ENCODE data around the gene PTCD2. TPM values are rescaled to one million over a fixed set of nuclear protein-coding genes. Genes with fewer than 3 reads are reported as not detected.

The PTCD2 gene, protein sequence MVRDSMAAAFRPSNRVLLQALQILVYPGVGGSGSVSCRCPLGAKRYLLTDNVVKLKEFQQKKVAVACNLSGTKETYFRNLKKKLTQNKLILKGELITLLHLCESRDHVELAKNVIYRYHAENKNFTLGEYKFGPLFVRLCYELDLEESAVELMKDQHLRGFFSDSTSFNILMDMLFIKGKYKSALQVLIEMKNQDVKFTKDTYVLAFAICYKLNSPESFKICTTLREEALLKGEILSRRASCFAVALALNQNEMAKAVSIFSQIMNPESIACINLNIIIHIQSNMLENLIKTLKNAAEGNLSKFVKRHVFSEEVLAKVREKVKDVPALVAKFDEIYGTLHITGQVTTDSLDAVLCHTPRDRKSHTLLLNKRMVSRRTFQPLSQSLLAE
- total RNA-seq: 1 to 10 TPM; 3.5 to 7.1 (median 5.8) TPM

DNA sequence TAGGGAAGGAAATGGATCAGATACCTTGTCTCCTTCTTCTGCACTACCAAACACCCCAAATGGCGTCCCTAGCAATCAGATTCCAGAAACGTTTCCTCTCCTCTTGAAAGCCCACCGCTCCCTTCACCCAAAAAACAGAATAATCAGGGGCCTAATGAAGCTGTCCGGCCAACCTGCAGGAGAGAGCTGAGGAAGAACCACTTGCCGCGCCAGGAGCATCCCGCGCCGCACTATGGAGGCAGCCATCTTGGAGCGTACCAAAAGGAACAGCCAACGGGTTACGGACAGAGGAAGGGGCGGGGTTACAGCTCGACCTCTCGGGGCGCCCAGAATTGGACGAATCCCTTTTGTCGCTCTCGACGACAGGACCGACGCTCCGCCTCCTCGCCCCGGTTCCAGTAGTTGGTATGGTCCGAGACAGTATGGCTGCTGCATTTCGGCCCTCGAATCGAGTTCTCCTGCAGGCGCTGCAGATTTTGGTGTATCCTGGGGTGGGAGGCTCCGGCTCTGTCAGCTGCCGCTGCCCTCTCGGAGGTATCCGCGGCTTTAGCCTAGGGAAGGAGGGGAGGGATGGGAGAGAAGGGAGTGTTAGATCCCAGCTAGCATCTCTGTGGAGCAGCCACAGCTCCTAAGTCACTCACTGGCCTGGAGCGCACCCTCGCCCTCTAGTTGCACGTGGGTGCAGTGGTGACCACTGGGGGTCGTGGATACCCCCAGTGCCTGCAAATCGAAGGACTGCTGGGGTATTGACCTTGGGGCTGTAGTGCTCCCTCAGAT lies at the start of gene PTCD2, which contains the start of gene MRPS27:
TSS of gene PTCD2 (plus strand) at position 398 of the 777 bp plus-strand sequence. CDS start at position 408, 10 bp downstream.
TSS of gene MRPS27 (minus strand) at position 265 of the 777 bp plus-strand sequence. CDS start at position 246, 19 bp downstream.
- WGBS: 0% methylated on average over 12 of the region's 40 CpGs
- peak within 1 kb of the TSS; percentile 77 to 85 (median 80) for H3K27ac ChIP-seq (replicated peaks in 1 of 4)
- H3K27me3 ChIP-seq: no peaks in the 10 kb centered on the region
- peak; percentile 98 for DNase-seq (ENCODE audit: extremely low spot score)
- TF ChIP-seq EP300 (IDR thresholded peaks at IDR 0.05) (no peak), POLR2A (IDR thresholded peaks at IDR 0.05; ENCODE audit: low read depth) (peak; percentile 5), POLR2AphosphoS5 (IDR thresholded peaks at IDR 0.05) (peak; percentile 81 to 86)
- TF ChIP-seq, protein P1, sequence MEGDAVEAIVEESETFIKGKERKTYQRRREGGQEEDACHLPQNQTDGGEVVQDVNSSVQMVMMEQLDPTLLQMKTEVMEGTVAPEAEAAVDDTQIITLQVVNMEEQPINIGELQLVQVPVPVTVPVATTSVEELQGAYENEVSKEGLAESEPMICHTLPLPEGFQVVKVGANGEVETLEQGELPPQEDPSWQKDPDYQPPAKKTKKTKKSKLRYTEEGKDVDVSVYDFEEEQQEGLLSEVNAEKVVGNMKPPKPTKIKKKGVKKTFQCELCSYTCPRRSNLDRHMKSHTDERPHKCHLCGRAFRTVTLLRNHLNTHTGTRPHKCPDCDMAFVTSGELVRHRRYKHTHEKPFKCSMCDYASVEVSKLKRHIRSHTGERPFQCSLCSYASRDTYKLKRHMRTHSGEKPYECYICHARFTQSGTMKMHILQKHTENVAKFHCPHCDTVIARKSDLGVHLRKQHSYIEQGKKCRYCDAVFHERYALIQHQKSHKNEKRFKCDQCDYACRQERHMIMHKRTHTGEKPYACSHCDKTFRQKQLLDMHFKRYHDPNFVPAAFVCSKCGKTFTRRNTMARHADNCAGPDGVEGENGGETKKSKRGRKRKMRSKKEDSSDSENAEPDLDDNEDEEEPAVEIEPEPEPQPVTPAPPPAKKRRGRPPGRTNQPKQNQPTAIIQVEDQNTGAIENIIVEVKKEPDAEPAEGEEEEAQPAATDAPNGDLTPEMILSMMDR (IDR thresholded peaks at IDR 0.05): peak; percentile 7 to 33 (median 14)
- peaks cover 10 to 41% (median 31%) of the 10 kb centered on the region in 4 donors for H3K4me1 ChIP-seq
- peak within 1 kb of the TSS; percentile 74 to 90 (median 79) for H3K4me3 ChIP-seq
- H3K36me3 ChIP-seq: peaks cover 0 to 39% (median 18%) of the 10 kb centered on the region in 4 donors
- H3K9me3 ChIP-seq: no peaks in the 10 kb centered on the region
- intact Hi-C loops (cut with DNase I): no loop called here

DNA sequence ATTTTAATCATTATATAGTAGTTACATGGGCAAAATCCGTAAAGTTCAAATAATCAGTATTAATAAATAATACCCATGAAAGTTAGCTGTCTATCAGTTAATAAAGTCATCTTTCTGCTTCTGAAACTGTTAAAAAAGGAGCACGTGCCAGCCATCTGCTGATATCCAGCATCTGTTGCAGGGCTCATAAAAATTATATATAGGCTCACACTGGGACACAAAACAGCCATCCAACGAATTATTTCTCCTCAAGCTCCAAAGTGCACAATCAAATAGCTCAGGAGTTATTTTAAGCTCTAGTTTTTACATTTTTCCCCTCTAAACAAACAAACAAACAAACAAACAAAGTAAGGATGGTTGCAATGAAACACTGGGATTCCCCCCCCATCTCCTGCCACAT lies 48.5 kb upstream of the PTCD2 start:
- Histone ChIP-seq H3K9me3 (no peaks in the 10 kb centered on the region), H3K4me1 (peaks cover 0 to 28% (median 23%) of the 10 kb centered on the region in 4 donors), H3K27me3 (no peaks in the 10 kb centered on the region), H3K4me3 (no peak overlapping the region), H3K36me3 (no peaks in the 10 kb centered on the region), H3K27ac (replicated peaks in 1 of 4) (no peak overlapping the region)
- WGBS: 98% methylated on average over 3 of the region's 3 CpGs
- no peak for DNase-seq (ENCODE audit: extremely low spot score)
- intact Hi-C loops (cut with DNase I): no loop called here
- TF ChIP-seq, protein P1 (IDR thresholded peaks at IDR 0.05): no peak
- TF ChIP-seq EP300 (IDR thresholded peaks at IDR 0.05) (no peak), POLR2A (IDR thresholded peaks at IDR 0.05; ENCODE audit: low read depth) (no peak), POLR2AphosphoS5 (IDR thresholded peaks at IDR 0.05) (no peak)

DNA sequence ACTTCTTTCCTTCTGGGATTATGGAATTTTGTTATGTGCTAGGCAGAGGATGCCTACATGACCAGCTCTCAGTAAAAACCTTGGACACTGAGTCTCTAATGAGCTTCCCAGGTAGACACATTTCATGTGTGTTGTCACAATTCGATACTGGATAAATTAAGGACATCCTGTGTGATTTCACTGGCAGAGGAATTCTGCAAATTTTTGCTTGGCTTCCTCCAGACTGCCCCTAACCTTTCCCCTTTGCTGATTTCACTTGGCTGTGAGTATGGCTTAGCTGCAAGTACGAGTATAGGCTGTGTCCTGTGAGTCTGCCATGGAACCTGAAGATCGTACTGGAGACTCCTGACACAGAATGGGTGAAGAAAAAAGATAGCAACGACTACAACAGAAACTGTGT lies 47.8 kb upstream of the PTCD2 start:
- H3K27ac ChIP-seq (replicated peaks in 1 of 4): no peak overlapping the region
- TF ChIP-seq, protein P1 (IDR thresholded peaks at IDR 0.05): no peak
- no peak for TF ChIP-seq EP300 (IDR thresholded peaks at IDR 0.05)
- no peak for TF ChIP-seq POLR2AphosphoS5 (IDR thresholded peaks at IDR 0.05)
- no peak for TF ChIP-seq POLR2A (IDR thresholded peaks at IDR 0.05; ENCODE audit: low read depth)
- intact Hi-C loops (cut with DNase I): no loop called here

DNA sequence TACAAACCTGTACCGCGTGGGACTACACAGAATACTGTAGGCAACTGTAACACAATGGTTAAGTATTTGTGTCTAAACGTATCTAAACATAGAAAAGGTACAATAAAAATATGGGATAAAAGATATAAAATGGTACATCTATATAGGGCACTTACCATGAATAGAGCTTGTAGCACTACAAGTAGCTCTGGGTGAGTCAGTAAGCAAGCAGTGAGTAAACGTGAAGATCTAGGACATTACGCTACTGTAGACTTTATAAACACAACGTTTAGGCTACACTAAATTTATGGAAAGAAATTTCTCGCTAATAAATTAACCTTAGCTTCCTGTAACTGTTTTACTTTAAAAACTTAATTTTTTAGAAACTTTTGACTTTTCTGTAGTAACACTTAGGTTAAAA lies 46.6 kb upstream of the PTCD2 start:
- intact Hi-C loops (cut with DNase I): no loop called here
- no peak for TF ChIP-seq EP300 (IDR thresholded peaks at IDR 0.05)
- no peak for TF ChIP-seq POLR2A (IDR thresholded peaks at IDR 0.05; ENCODE audit: low read depth)
- TF ChIP-seq, protein P1 (IDR thresholded peaks at IDR 0.05): no peak

More for the DNA sequence above, 47.8 kb upstream of the PTCD2 start:
- Histone ChIP-seq H3K36me3 (no peaks in the 10 kb centered on the region), H3K4me1 (peaks cover 0 to 21% (median 17%) of the 10 kb centered on the region in 4 donors), H3K27me3 (no peaks in the 10 kb centered on the region), H3K4me3 (no peak overlapping the region), H3K9me3 (no peaks in the 10 kb centered on the region)
- DNase-seq (ENCODE audit: extremely low spot score): no peak
- WGBS: 77% methylated on average over 4 of the region's 4 CpGs

More for the DNA sequence above, 46.6 kb upstream of the PTCD2 start:
- Histone ChIP-seq H3K4me1 (peaks cover 0 to 10% (median 6%) of the 10 kb centered on the region in 4 donors), H3K9me3 (no peaks in the 10 kb centered on the region), H3K36me3 (peaks cover 0 to 3% (median 0%) of the 10 kb centered on the region in 4 donors), H3K27me3 (no peaks in the 10 kb centered on the region), H3K4me3 (no peak overlapping the region), H3K27ac (replicated peaks in 1 of 4) (no peak overlapping the region)
- no peak for DNase-seq (ENCODE audit: extremely low spot score)
- WGBS: 97% methylated on average over 7 of the region's 7 CpGs

Data from esophagus muscularis mucosa (tissue), 4 donors.